ENCODE results near the gene SUSD3.

Gene SUSD3

GRCh38 chr9:93066978-93067603, 8.6 kb downstream of the SUSD3 start:
- Histone ChIP-seq H3K36me3 (ENCODE audit: insufficient read depth, low read length) (no peaks in the 10 kb centered on the region), H3K9me3 (ENCODE audit: control insufficient read depth, insufficient read depth, low read length) (no peaks in the 10 kb centered on the region), H3K4me1 (ENCODE audit: insufficient read depth, low read length) (no peaks in the 10 kb centered on the region), H3K9ac (ENCODE audit: low read depth, low read length) (no peak overlapping the region)

- Histone ChIP-seq H3K9me3 (ENCODE audit: control insufficient read depth, insufficient read depth, low read length) (no peaks in the 10 kb centered on the region), H3K9ac (ENCODE audit: low read depth, low read length) (no peak overlapping the region), H3K36me3 (ENCODE audit: insufficient read depth, low read length) (no peaks in the 10 kb centered on the region), H3K4me1 (ENCODE audit: insufficient read depth, low read length) (no peaks in the 10 kb centered on the region)
Observed at GRCh38 chr9:93068956-93069355, 10.5 kb downstream of the SUSD3 start.

GRCh38 chr9:93071464-93071863, 13.0 kb downstream of the SUSD3 start:
- no peaks in the 10 kb centered on the region for H3K4me1 ChIP-seq (ENCODE audit: insufficient read depth, low read length)
- H3K9me3 ChIP-seq (ENCODE audit: control insufficient read depth, insufficient read depth, low read length) = no peaks in the 10 kb centered on the region
- no peak overlapping the region for H3K9ac ChIP-seq (ENCODE audit: low read depth, low read length)
- no peaks in the 10 kb centered on the region for H3K36me3 ChIP-seq (ENCODE audit: insufficient read depth, low read length)

GRCh38 chr9:93072383-93072795, 13.9 kb downstream of the SUSD3 start:
- Histone ChIP-seq H3K36me3 (ENCODE audit: insufficient read depth, low read length) (no peaks in the 10 kb centered on the region), H3K9ac (ENCODE audit: low read depth, low read length) (no peak overlapping the region), H3K9me3 (ENCODE audit: control insufficient read depth, insufficient read depth, low read length) (no peaks in the 10 kb centered on the region), H3K4me1 (ENCODE audit: insufficient read depth, low read length) (no peaks in the 10 kb centered on the region)

GRCh38 chr9:93076101-93076791, 17.7 kb downstream of the SUSD3 start:
- no peaks in the 10 kb centered on the region for H3K36me3 ChIP-seq (ENCODE audit: insufficient read depth, low read length)
- no peaks in the 10 kb centered on the region for H3K9me3 ChIP-seq (ENCODE audit: control insufficient read depth, insufficient read depth, low read length)
- H3K9ac ChIP-seq (ENCODE audit: low read depth, low read length) = no peak overlapping the region
- H3K4me1 ChIP-seq (ENCODE audit: insufficient read depth, low read length) = no peaks in the 10 kb centered on the region

GRCh38 chr9:93076792-93077128, 18.3 kb downstream of the SUSD3 start:
- no peaks in the 10 kb centered on the region for H3K9me3 ChIP-seq (ENCODE audit: control insufficient read depth, insufficient read depth, low read length)
- no peak overlapping the region for H3K9ac ChIP-seq (ENCODE audit: low read depth, low read length)
- no peaks in the 10 kb centered on the region for H3K4me1 ChIP-seq (ENCODE audit: insufficient read depth, low read length)
- no peaks in the 10 kb centered on the region for H3K36me3 ChIP-seq (ENCODE audit: insufficient read depth, low read length)

GRCh38 chr9:93077367-93077766, 18.9 kb downstream of the SUSD3 start:
- Histone ChIP-seq H3K9me3 (ENCODE audit: control insufficient read depth, insufficient read depth, low read length) (no peaks in the 10 kb centered on the region), H3K4me1 (ENCODE audit: insufficient read depth, low read length) (no peaks in the 10 kb centered on the region), H3K36me3 (ENCODE audit: insufficient read depth, low read length) (no peaks in the 10 kb centered on the region), H3K9ac (ENCODE audit: low read depth, low read length) (no peak overlapping the region)

- H3K4me1 ChIP-seq (ENCODE audit: insufficient read depth, low read length) = peaks cover 1% of the 10 kb centered on the region; the same call in 1 of the 2 replicates
- H3K36me3 ChIP-seq (ENCODE audit: insufficient read depth, low read length) = no peaks in the 10 kb centered on the region
- H3K9ac ChIP-seq (ENCODE audit: low read depth, low read length) = no peak overlapping the region
- H3K9me3 ChIP-seq (ENCODE audit: control insufficient read depth, insufficient read depth, low read length) = no peaks in the 10 kb centered on the region
Observed at GRCh38 chr9:93077811-93078210, 19.3 kb downstream of the SUSD3 start.

GRCh38 chr9:93079371-93079770, 20.9 kb downstream of the SUSD3 start:
- Histone ChIP-seq H3K9me3 (ENCODE audit: control insufficient read depth, insufficient read depth, low read length) (no peaks in the 10 kb centered on the region), H3K9ac (ENCODE audit: low read depth, low read length) (no peak overlapping the region), H3K4me1 (ENCODE audit: insufficient read depth, low read length) (peaks cover 11% of the 10 kb centered on the region; the same call in 1 of the 2 replicates), H3K36me3 (ENCODE audit: insufficient read depth, low read length) (no peaks in the 10 kb centered on the region)

- H3K9me3 ChIP-seq (ENCODE audit: control insufficient read depth, insufficient read depth, low read length) = no peaks in the 10 kb centered on the region
- peaks cover 11% of the 10 kb centered on the region; the same call in 1 of the 2 replicates for H3K4me1 ChIP-seq (ENCODE audit: insufficient read depth, low read length)
- no peak overlapping the region for H3K9ac ChIP-seq (ENCODE audit: low read depth, low read length)
- no peaks in the 10 kb centered on the region; the same call in 1 of the 2 replicates for H3K36me3 ChIP-seq (ENCODE audit: insufficient read depth, low read length)
Observed at GRCh38 chr9:93080406-93080805, 21.9 kb downstream of the SUSD3 start.

- H3K36me3 ChIP-seq (ENCODE audit: insufficient read depth, low read length) = no peaks in the 10 kb centered on the region; the same call in 1 of the 2 replicates
- H3K9me3 ChIP-seq (ENCODE audit: control insufficient read depth, insufficient read depth, low read length) = no peaks in the 10 kb centered on the region
- H3K4me1 ChIP-seq (ENCODE audit: insufficient read depth, low read length) = peaks cover 11% of the 10 kb centered on the region; the same call in 1 of the 2 replicates
- H3K9ac ChIP-seq (ENCODE audit: low read depth, low read length) = no peak overlapping the region
Observed at GRCh38 chr9:93081081-93081529, 22.6 kb downstream of the SUSD3 start.

- Histone ChIP-seq H3K9me3 (ENCODE audit: control insufficient read depth, insufficient read depth, low read length) (no peaks in the 10 kb centered on the region), H3K9ac (ENCODE audit: low read depth, low read length) (no peak overlapping the region), H3K36me3 (ENCODE audit: insufficient read depth, low read length) (no peaks in the 10 kb centered on the region; the same call in 1 of the 2 replicates), H3K4me1 (ENCODE audit: insufficient read depth, low read length) (peaks cover 11% of the 10 kb centered on the region; the same call in 1 of the 2 replicates)
Observed at GRCh38 chr9:93081931-93082330, 23.4 kb downstream of the SUSD3 start.

- H3K9me3 ChIP-seq (ENCODE audit: control insufficient read depth, insufficient read depth, low read length) = no peaks in the 10 kb centered on the region
- no peaks in the 10 kb centered on the region; the same call in 1 of the 2 replicates for H3K36me3 ChIP-seq (ENCODE audit: insufficient read depth, low read length)
- H3K9ac ChIP-seq (ENCODE audit: low read depth, low read length) = no peak overlapping the region
- peaks cover 11% of the 10 kb centered on the region; the same call in 1 of the 2 replicates for H3K4me1 ChIP-seq (ENCODE audit: insufficient read depth, low read length)
Observed at GRCh38 chr9:93082841-93083411, 24.4 kb downstream of the SUSD3 start.

GRCh38 chr9:93083592-93084470, 25.3 kb downstream of the SUSD3 start:
- Histone ChIP-seq H3K36me3 (ENCODE audit: insufficient read depth, low read length) (no peaks in the 10 kb centered on the region; the same call in 1 of the 2 replicates), H3K9ac (ENCODE audit: low read depth, low read length) (no peak overlapping the region), H3K4me1 (ENCODE audit: insufficient read depth, low read length) (peaks cover 11% of the 10 kb centered on the region; the same call in 1 of the 2 replicates), H3K9me3 (ENCODE audit: control insufficient read depth, insufficient read depth, low read length) (no peaks in the 10 kb centered on the region)
